ENCODE data around the gene B3GALT2. TPM values are rescaled to one million over a fixed set of nuclear protein-coding genes. Genes with fewer than 3 reads are reported as not detected.

Gene B3GALT2
- total RNA-seq, 3 donors from 2014 or later (not counting 1 experiment from before 2014, with no cell fraction given) = not detected

GRCh38 chr1:193222056-193222615, 35.7 kb upstream of the B3GALT2 start:
- Mint-ChIP-seq H3K27me3 (ENCODE audit: low read depth in 2 of 2) (no peaks in the 10 kb centered on the region), H3K36me3 (no peaks in the 10 kb centered on the region), H3K4me3 (no peak overlapping the region), H3K4me1 (peaks cover 29 to 39% of the 10 kb centered on the region in 2 donors), H3K27ac (peak overlapping the region in 1 of 2 donors; percentile 12), H3K9me3 (no peaks in the 10 kb centered on the region)
- Histone ChIP-seq H3K27ac (ENCODE audit: low read length) (no peak overlapping the region), H3K4me3 (ENCODE audit: low read length) (no peak overlapping the region), H3K9me3 (ENCODE audit: control insufficient read depth, insufficient read depth, low read length) (no peaks in the 10 kb centered on the region), H3K36me3 (ENCODE audit: control insufficient read depth, insufficient read depth, low read length) (peaks cover 8% of the 10 kb centered on the region), H3K27me3 (ENCODE audit: control insufficient read depth, insufficient read depth, low read length) (no peaks in the 10 kb centered on the region), H3K4me1 (ENCODE audit: control insufficient read depth, insufficient read depth, low read length) (no peaks in the 10 kb centered on the region)
- no peak for TF ChIP-seq CTCF (IDR thresholded peaks at IDR 0.05)
- WGBS (ENCODE audit: insufficient coverage) = 90% methylated on average over 5 of the region's 8 CpGs
- no peak for ATAC-seq
- intact Hi-C loops (cut with micrococcal nuclease) = no loop called here
- DNase-seq = no peak

- Mint-ChIP-seq H3K4me1 (peaks cover 24 to 34% of the 10 kb centered on the region in 2 donors), H3K36me3 (no peaks in the 10 kb centered on the region), H3K27ac (peak overlapping the region in 1 of 2 donors; percentile 12), H3K4me3 (no peak overlapping the region), H3K9me3 (no peaks in the 10 kb centered on the region), H3K27me3 (ENCODE audit: low read depth in 2 of 2) (no peaks in the 10 kb centered on the region)
- Histone ChIP-seq H3K9me3 (ENCODE audit: control insufficient read depth, insufficient read depth, low read length) (no peaks in the 10 kb centered on the region), H3K4me3 (ENCODE audit: low read length) (no peak overlapping the region), H3K27me3 (ENCODE audit: control insufficient read depth, insufficient read depth, low read length) (no peaks in the 10 kb centered on the region), H3K36me3 (ENCODE audit: control insufficient read depth, insufficient read depth, low read length) (peaks cover 8% of the 10 kb centered on the region), H3K4me1 (ENCODE audit: control insufficient read depth, insufficient read depth, low read length) (no peaks in the 10 kb centered on the region), H3K27ac (ENCODE audit: low read length) (no peak overlapping the region)
- TF ChIP-seq CTCF (IDR thresholded peaks at IDR 0.05) = no peak
- no peak for ATAC-seq
- intact Hi-C loops (cut with micrococcal nuclease) = no loop called here
- no peak for DNase-seq
Observed at GRCh38 chr1:193221651-193222050, 35.2 kb upstream of the B3GALT2 start.

- DNase-seq = no peak
- H3K4me3 Mint-ChIP-seq = no peak overlapping the region
- H3K27ac ChIP-seq (ENCODE audit: low read length) = no peak overlapping the region
- no peaks in the 10 kb centered on the region for H3K9me3 ChIP-seq (ENCODE audit: control insufficient read depth, insufficient read depth, low read length)
- H3K4me1 Mint-ChIP-seq = peaks cover 9 to 25% of the 10 kb centered on the region in 2 donors
- no peaks in the 10 kb centered on the region for H3K4me1 ChIP-seq (ENCODE audit: control insufficient read depth, insufficient read depth, low read length)
- H3K36me3 Mint-ChIP-seq = no peaks in the 10 kb centered on the region
- no peaks in the 10 kb centered on the region for H3K9me3 Mint-ChIP-seq
- no peak for ATAC-seq
- 100% methylated on average over 4 of the region's 4 CpGs for WGBS (ENCODE audit: insufficient coverage)
- H3K27me3 ChIP-seq (ENCODE audit: control insufficient read depth, insufficient read depth, low read length) = no peaks in the 10 kb centered on the region
- no peak for TF ChIP-seq CTCF (IDR thresholded peaks at IDR 0.05)
- peaks cover 17% of the 10 kb centered on the region for H3K36me3 ChIP-seq (ENCODE audit: control insufficient read depth, insufficient read depth, low read length)
- H3K27me3 Mint-ChIP-seq (ENCODE audit: low read depth in 2 of 2) = no peaks in the 10 kb centered on the region
- H3K4me3 ChIP-seq (ENCODE audit: low read length) = no peak overlapping the region
- intact Hi-C loops (cut with micrococcal nuclease) = no loop called here
- peak overlapping the region in 1 of 2 donors; percentile 63 for H3K27ac Mint-ChIP-seq
Observed at GRCh38 chr1:193219391-193219790, 33.0 kb upstream of the B3GALT2 start.

GRCh38 chr1:193216920-193217319, 30.5 kb upstream of the B3GALT2 start:
- Mint-ChIP-seq H3K27ac (no peak overlapping the region), H3K9me3 (no peaks in the 10 kb centered on the region), H3K36me3 (no peaks in the 10 kb centered on the region), H3K4me3 (no peak overlapping the region), H3K27me3 (ENCODE audit: low read depth in 2 of 2) (no peaks in the 10 kb centered on the region), H3K4me1 (peaks cover 5 to 20% of the 10 kb centered on the region in 2 donors)
- H3K4me1 ChIP-seq (ENCODE audit: control insufficient read depth, insufficient read depth, low read length) = no peaks in the 10 kb centered on the region
- no peak for TF ChIP-seq CTCF (IDR thresholded peaks at IDR 0.05)
- H3K36me3 ChIP-seq (ENCODE audit: control insufficient read depth, insufficient read depth, low read length) = peaks cover 34% of the 10 kb centered on the region
- no peak overlapping the region for H3K4me3 ChIP-seq (ENCODE audit: low read length)
- intact Hi-C loops (cut with micrococcal nuclease) = no loop called here
- ATAC-seq (no peak), DNase-seq (no peak)
- 91% methylated on average over 7 of the region's 8 CpGs for WGBS (ENCODE audit: insufficient coverage)
- H3K27me3 ChIP-seq (ENCODE audit: control insufficient read depth, insufficient read depth, low read length) = no peaks in the 10 kb centered on the region
- H3K27ac ChIP-seq (ENCODE audit: low read length) = no peak overlapping the region
- H3K9me3 ChIP-seq (ENCODE audit: control insufficient read depth, insufficient read depth, low read length) = no peaks in the 10 kb centered on the region

All from natural killer cell (primary cell).